ENCODE measurements around the gene CDK11A. TPM values are rescaled to one million over a fixed set of nuclear protein-coding genes. Genes with fewer than 3 reads are reported as not detected.

CDK11A gene
- polyA plus RNA-seq, 1 donor (not counting 4 experiments of a cell fraction or from before 2014, with no cell fraction given): 3.5 TPM

DNA sequence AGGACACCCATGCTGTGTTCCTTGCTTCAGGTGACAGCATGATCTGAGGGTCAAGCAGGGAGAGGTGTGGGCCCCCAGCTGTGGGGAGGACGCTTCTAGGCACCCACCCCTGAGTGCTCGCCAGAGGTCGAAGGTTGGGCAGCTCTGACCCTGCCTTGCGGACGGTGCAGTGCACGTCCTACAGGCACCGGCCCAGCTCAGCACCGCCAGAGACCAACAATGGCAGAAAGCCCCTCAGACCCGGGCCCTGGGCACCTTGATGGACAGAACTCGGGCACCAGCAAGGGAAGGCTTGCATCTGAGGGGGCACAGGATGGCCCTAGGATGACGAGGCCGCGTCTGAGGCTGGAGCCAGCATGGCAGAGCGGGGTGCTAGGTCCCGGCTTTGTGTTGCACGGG, 29.4 kb upstream of the CDK11A start:
- Histone ChIP-seq H4K20me1 (ENCODE audit: control insufficient read depth, extremely low read depth, insufficient read depth, low read length) (no peaks in the 10 kb centered on the region), H3K27me3 (ENCODE audit: control insufficient read depth, extremely low read depth, insufficient read depth, low read length) (no peaks in the 10 kb centered on the region), H3K9me3 (ENCODE audit: control insufficient read depth, low read depth, low read length) (no peaks in the 10 kb centered on the region), H3K79me2 (ENCODE audit: control insufficient read depth, insufficient read depth, low read length) (peaks cover 13% of the 10 kb centered on the region), H3K9me1 (ENCODE audit: control insufficient read depth, extremely low read depth, insufficient read depth, low read length) (no peaks in the 10 kb centered on the region), H3K4me1 (ENCODE audit: control insufficient read depth, extremely low read depth, insufficient read depth, low read length) (peaks cover 3% of the 10 kb centered on the region), H3K27ac (ENCODE audit: control insufficient read depth, insufficient read depth, low read length) (no peak overlapping the region), H3K36me3 (ENCODE audit: control insufficient read depth in 2 of 2, extremely low read depth in 1 of 2, insufficient read depth in 2 of 2, low read length in 2 of 2) (peaks cover 28 to 37% of the 10 kb centered on the region in 2 experiments), H2AFZ (ENCODE audit: control insufficient read depth, low read length) (no peak overlapping the region), H3K4me2 (ENCODE audit: control insufficient read depth, extremely low read depth, insufficient read depth, low read depth, low read length) (no peak overlapping the region), H3K4me3 (ENCODE audit: control insufficient read depth in 2 of 3, extremely low read depth in 1 of 3, insufficient read depth in 2 of 3, low read depth in 1 of 3, low read length in 3 of 3) (no peak overlapping the region), H3K9ac (ENCODE audit: control insufficient read depth, extremely low read depth, insufficient read depth, low read length) (no peak overlapping the region)
- DNase-seq (ENCODE audit: low read depth, low spot score) (no peak), FAIRE-seq (no peak)
- dilution Hi-C loops (cut with MboI; ENCODE audit: extremely low pct_ligation_motif_present, low sequenced_read_pairs): no loop called here
- no peak for TF ChIP-seq EZH2 (IDR thresholded peaks at IDR 0.05; ENCODE audit: low read length)

DNA sequence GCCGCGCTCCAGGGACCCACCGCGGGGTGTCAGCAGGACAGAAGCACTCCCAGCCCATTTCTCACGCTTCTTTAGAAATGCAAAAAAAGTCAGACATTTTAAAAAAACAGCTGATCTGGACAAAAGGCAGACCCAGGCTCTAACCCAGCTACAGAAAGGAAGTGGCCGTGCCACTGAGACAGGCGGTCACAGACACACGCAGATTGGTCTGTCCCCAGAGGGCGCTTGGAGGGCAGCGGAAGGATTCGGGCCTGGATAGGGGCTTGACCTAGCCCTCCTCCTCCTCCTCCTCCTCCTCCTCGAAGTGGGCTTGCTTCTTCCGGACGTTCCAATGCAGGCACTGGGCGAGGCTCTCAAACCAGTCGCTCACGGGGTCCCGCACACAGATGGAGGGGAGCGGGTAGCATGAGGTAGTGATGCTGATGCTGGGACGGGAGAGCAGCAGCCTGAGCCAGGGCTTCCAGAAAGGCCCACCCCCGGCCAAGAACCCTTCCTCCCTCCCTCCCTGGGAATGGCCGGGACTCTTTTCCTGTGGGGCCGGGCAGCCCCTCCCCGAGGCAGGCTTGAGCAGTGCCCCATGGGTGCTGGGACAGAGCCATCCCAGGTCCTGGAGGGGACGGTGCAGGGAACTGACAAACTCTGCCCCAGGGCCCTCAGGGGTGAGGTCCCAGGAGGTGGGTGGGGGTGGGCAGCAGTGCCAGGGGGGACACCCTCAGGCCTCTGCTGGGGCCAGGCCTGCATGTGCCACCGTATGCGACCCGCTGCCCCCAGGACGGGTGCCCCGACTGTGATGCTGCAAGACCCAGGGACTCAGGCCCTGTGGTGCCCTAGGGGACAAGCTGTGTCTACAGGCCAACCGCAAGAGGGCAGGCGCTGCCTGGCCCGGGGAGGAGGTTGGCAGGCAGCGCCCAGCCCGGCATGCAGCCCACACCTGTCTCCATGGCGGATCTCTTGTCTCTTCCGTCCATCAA, 28.8 kb upstream of the CDK11A start:
- Histone ChIP-seq H3K27ac (ENCODE audit: control insufficient read depth, insufficient read depth, low read length) (no peak overlapping the region), H3K36me3 (ENCODE audit: control insufficient read depth in 2 of 2, extremely low read depth in 1 of 2, insufficient read depth in 2 of 2, low read length in 2 of 2) (peaks cover 25 to 33% of the 10 kb centered on the region in 2 experiments), H3K79me2 (ENCODE audit: control insufficient read depth, insufficient read depth, low read length) (peaks cover 6% of the 10 kb centered on the region), H2AFZ (ENCODE audit: control insufficient read depth, low read length) (no peak overlapping the region), H3K9me1 (ENCODE audit: control insufficient read depth, extremely low read depth, insufficient read depth, low read length) (no peaks in the 10 kb centered on the region), H3K9me3 (ENCODE audit: control insufficient read depth, low read depth, low read length) (no peaks in the 10 kb centered on the region), H3K4me2 (ENCODE audit: control insufficient read depth, extremely low read depth, insufficient read depth, low read depth, low read length) (no peak overlapping the region), H3K9ac (ENCODE audit: control insufficient read depth, extremely low read depth, insufficient read depth, low read length) (no peak overlapping the region), H3K27me3 (ENCODE audit: control insufficient read depth, extremely low read depth, insufficient read depth, low read length) (no peaks in the 10 kb centered on the region), H3K4me1 (ENCODE audit: control insufficient read depth, extremely low read depth, insufficient read depth, low read length) (no peaks in the 10 kb centered on the region), H3K4me3 (ENCODE audit: control insufficient read depth in 2 of 3, extremely low read depth in 1 of 3, insufficient read depth in 2 of 3, low read depth in 1 of 3, low read length in 3 of 3) (no peak overlapping the region), H4K20me1 (ENCODE audit: control insufficient read depth, extremely low read depth, insufficient read depth, low read length) (no peaks in the 10 kb centered on the region)
- no peak for FAIRE-seq
- DNase-seq (ENCODE audit: low read depth, low spot score): no peak
- dilution Hi-C loops (cut with MboI; ENCODE audit: extremely low pct_ligation_motif_present, low sequenced_read_pairs): no loop called here
- TF ChIP-seq, protein P1, sequence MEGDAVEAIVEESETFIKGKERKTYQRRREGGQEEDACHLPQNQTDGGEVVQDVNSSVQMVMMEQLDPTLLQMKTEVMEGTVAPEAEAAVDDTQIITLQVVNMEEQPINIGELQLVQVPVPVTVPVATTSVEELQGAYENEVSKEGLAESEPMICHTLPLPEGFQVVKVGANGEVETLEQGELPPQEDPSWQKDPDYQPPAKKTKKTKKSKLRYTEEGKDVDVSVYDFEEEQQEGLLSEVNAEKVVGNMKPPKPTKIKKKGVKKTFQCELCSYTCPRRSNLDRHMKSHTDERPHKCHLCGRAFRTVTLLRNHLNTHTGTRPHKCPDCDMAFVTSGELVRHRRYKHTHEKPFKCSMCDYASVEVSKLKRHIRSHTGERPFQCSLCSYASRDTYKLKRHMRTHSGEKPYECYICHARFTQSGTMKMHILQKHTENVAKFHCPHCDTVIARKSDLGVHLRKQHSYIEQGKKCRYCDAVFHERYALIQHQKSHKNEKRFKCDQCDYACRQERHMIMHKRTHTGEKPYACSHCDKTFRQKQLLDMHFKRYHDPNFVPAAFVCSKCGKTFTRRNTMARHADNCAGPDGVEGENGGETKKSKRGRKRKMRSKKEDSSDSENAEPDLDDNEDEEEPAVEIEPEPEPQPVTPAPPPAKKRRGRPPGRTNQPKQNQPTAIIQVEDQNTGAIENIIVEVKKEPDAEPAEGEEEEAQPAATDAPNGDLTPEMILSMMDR (optimal IDR thresholded peaks at IDR 0.05 in 1 of 3, IDR thresholded peaks at IDR 0.05 in 1 of 3, conservative IDR thresholded peaks at IDR 0.05 in 1 of 3; ENCODE audit: extremely low read depth in 1 of 3, insufficient read depth in 2 of 3, low read length in 3 of 3): peak in 1 of 3 experiments; percentile 14
- no peak for TF ChIP-seq EZH2 (IDR thresholded peaks at IDR 0.05; ENCODE audit: low read length)
